Measurements from ENCODE around the gene STAU1.

Gene STAU1

GRCh38 chr20:49160057-49160929 is 27.8 kb downstream of the STAU1 start:
- Histone ChIP-seq H3K4me3 (ENCODE audit: low read depth in 1 of 2, low read length in 2 of 2) (no peak overlapping the region), H3K4me1 (ENCODE audit: insufficient read depth, low read length) (no peaks in the 10 kb centered on the region), H3K27ac (ENCODE audit: low read depth, low read length) (no peak overlapping the region), H3K27me3 (ENCODE audit: control insufficient read depth in 1 of 2, insufficient read depth in 2 of 2, low read length in 2 of 2) (no peaks in the 10 kb centered on the region), H3K36me3 (ENCODE audit: insufficient read depth, low read length) (peaks cover 10% of the 10 kb centered on the region), H3K9ac (ENCODE audit: low read length) (no peak overlapping the region), H3K9me3 (ENCODE audit: low read length) (no peaks in the 10 kb centered on the region)

GRCh38 chr20:49157146-49157545 is 31.0 kb downstream of the STAU1 start:
- Histone ChIP-seq H3K9me3 (ENCODE audit: low read length) (no peaks in the 10 kb centered on the region), H3K27me3 (ENCODE audit: control insufficient read depth in 1 of 2, insufficient read depth in 2 of 2, low read length in 2 of 2) (no peaks in the 10 kb centered on the region), H3K4me1 (ENCODE audit: insufficient read depth, low read length) (no peaks in the 10 kb centered on the region), H3K9ac (ENCODE audit: low read length) (no peak overlapping the region), H3K36me3 (ENCODE audit: insufficient read depth, low read length) (peaks cover 14% of the 10 kb centered on the region), H3K4me3 (ENCODE audit: low read depth in 1 of 2, low read length in 2 of 2) (no peak overlapping the region), H3K27ac (ENCODE audit: low read depth, low read length) (no peak overlapping the region)

DNA sequence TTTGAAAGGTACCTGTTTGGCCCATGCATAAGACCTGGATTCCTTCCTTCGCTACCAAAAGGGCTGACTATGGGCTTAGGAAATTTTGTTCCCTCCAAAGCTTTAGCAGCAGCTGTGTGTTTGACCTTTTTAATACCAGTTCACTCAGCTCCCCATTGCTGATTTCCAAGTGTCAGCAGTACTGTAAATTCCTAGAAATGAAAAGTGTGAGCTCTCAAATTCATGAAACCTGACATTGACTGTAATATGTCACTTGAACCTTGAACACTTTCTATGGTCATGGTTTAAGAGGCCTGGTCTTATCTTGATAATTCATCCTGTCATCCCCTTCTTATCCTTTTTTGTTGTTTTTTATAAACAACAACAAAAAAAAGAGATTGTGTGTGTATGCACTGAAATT is 31.7 kb downstream of the STAU1 start:
- H3K4me3 ChIP-seq (ENCODE audit: low read depth in 1 of 2, low read length in 2 of 2), result no peak overlapping the region
- no peaks in the 10 kb centered on the region for H3K9me3 ChIP-seq (ENCODE audit: low read length)
- no peaks in the 10 kb centered on the region for H3K4me1 ChIP-seq (ENCODE audit: insufficient read depth, low read length)
- H3K9ac ChIP-seq (ENCODE audit: low read length), result no peak overlapping the region
- no peaks in the 10 kb centered on the region for H3K27me3 ChIP-seq (ENCODE audit: control insufficient read depth in 1 of 2, insufficient read depth in 2 of 2, low read length in 2 of 2)
- no peak overlapping the region for H3K27ac ChIP-seq (ENCODE audit: low read depth, low read length)
- peaks cover 19% of the 10 kb centered on the region for H3K36me3 ChIP-seq (ENCODE audit: insufficient read depth, low read length)

DNA sequence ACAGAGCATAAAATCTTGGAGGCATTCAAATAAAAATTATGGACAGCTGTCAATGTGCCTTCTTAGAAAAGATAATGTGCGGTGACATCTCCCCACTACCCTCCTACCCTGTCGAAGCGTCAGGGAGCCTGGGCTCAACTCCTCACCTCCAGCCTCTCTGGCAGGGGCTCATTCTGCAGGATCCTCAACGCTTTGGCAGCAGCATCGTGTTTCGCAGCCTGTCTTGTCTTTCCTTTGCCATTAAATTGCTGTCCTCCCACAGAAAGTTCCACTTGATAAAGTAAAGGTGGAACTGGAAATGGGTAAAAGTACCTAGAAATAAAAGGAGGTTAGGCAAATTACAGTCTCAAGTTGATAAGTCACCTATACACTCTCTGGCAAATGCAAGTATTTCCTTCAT is 36.7 kb downstream of the STAU1 start:
- no peaks in the 10 kb centered on the region for H3K9me3 ChIP-seq (ENCODE audit: low read length)
- no peaks in the 10 kb centered on the region for H3K27me3 ChIP-seq (ENCODE audit: control insufficient read depth in 1 of 2, insufficient read depth in 2 of 2, low read length in 2 of 2)
- peaks cover 41% of the 10 kb centered on the region for H3K36me3 ChIP-seq (ENCODE audit: insufficient read depth, low read length)
- H3K4me1 ChIP-seq (ENCODE audit: insufficient read depth, low read length), result no peaks in the 10 kb centered on the region
- no peak overlapping the region for H3K9ac ChIP-seq (ENCODE audit: low read length)
- no peak overlapping the region for H3K27ac ChIP-seq (ENCODE audit: low read depth, low read length)
- no peak overlapping the region for H3K4me3 ChIP-seq (ENCODE audit: low read depth in 1 of 2, low read length in 2 of 2)

- Histone ChIP-seq H3K4me1 (ENCODE audit: insufficient read depth, low read length) (no peaks in the 10 kb centered on the region), H3K27me3 (ENCODE audit: control insufficient read depth in 1 of 2, insufficient read depth in 2 of 2, low read length in 2 of 2) (no peaks in the 10 kb centered on the region), H3K4me3 (ENCODE audit: low read depth in 1 of 2, low read length in 2 of 2) (no peak overlapping the region), H3K27ac (ENCODE audit: low read depth, low read length) (no peak overlapping the region), H3K36me3 (ENCODE audit: insufficient read depth, low read length) (peaks cover 41% of the 10 kb centered on the region), H3K9ac (ENCODE audit: low read length) (no peak overlapping the region), H3K9me3 (ENCODE audit: low read length) (no peaks in the 10 kb centered on the region)
Observed at GRCh38 chr20:49149281-49150045, 38.7 kb downstream of the STAU1 start.

DNA sequence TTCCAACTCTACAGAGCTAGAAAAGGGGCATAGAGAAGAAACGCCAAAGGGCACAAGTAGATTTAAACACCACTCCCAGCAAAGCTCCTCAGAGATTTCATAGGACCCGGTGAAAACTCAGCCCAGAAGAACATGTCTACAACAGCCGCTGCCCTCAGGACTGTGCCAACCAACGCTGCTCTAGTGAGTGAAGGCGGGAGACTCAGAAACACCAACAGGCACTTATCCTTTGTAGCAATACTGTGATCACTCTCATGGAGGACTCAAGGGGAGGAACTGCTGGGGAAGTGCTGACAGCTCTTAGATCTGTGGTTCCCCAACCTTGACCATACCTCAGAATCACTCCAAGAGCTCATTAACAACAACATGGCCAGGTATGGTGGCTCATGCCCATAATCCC is 39.5 kb downstream of the STAU1 start:
- Histone ChIP-seq H3K4me3 (ENCODE audit: low read depth in 1 of 2, low read length in 2 of 2) (no peak overlapping the region), H3K36me3 (ENCODE audit: insufficient read depth, low read length) (peaks cover 42% of the 10 kb centered on the region), H3K27ac (ENCODE audit: low read depth, low read length) (no peak overlapping the region), H3K9ac (ENCODE audit: low read length) (no peak overlapping the region), H3K9me3 (ENCODE audit: low read length) (no peaks in the 10 kb centered on the region), H3K27me3 (ENCODE audit: control insufficient read depth in 1 of 2, insufficient read depth in 2 of 2, low read length in 2 of 2) (no peaks in the 10 kb centered on the region), H3K4me1 (ENCODE audit: insufficient read depth, low read length) (no peaks in the 10 kb centered on the region)

DNA sequence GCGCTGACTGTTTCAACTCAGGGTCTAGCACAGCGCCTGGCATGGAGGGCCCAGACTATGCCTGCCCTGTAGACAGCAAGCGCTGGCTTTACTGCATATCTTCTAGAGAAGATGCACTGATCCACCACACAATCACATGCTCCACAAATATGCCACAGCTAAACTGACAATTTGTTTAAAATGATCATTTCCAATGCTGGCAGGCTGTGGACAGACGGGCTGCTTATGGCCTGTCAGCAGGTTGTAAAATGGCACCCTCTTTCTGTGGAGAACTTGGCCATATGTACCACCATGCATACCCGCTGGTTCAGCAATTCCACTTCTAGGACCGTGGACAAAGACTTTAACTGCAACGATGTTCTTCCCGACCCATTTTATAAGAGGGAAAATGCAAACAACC is 40.8 kb downstream of the STAU1 start:
- Histone ChIP-seq H3K27me3 (ENCODE audit: control insufficient read depth in 1 of 2, insufficient read depth in 2 of 2, low read length in 2 of 2) (no peaks in the 10 kb centered on the region), H3K36me3 (ENCODE audit: insufficient read depth, low read length) (peaks cover 44% of the 10 kb centered on the region)

DNA sequence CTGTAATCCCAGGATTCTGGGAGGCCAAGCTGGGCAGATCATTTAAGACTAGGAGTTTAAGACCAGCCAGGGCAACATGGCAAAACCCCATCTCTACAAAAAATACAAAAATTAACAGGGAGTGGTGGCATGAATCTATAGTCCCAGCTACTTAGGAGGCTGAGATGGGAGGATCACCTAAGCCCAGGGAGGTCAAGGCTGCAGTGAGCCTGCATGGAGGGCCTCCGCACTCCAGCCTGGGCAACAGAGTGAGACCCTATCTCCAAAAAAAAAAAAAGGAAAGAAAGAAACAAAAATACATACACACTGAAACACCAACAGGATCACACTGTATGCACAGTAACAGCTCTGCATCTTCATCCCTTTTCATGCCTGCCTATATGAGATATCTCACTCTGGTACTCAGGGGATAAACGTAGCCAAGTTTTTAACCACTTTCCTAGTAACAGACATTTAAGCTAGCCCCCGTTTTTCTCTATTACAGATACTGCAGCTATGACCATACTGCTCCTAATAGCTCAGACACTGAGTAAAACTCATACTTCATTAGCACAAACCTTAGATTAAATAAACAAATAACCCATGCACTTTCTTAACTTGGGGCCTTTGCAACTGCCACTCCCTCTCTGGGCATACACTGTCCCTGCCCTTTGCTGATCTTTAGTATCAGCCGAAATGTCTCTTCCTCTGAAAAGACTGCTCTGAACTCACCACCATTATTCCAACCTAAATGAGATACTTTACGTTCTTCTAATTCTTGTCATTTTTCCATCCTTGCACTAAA is 41.5 kb downstream of the STAU1 start:
- no peaks in the 10 kb centered on the region for H3K4me1 ChIP-seq (ENCODE audit: insufficient read depth, low read length)
- no peaks in the 10 kb centered on the region for H3K9me3 ChIP-seq (ENCODE audit: low read length)
- H3K36me3 ChIP-seq (ENCODE audit: insufficient read depth, low read length), result peaks cover 41% of the 10 kb centered on the region
- no peak overlapping the region for H3K27ac ChIP-seq (ENCODE audit: low read depth, low read length)
- no peaks in the 10 kb centered on the region for H3K27me3 ChIP-seq (ENCODE audit: control insufficient read depth in 1 of 2, insufficient read depth in 2 of 2, low read length in 2 of 2)
- H3K9ac ChIP-seq (ENCODE audit: low read length), result no peak overlapping the region
- H3K4me3 ChIP-seq (ENCODE audit: low read depth in 1 of 2, low read length in 2 of 2), result no peak overlapping the region

More for the DNA sequence above, 40.8 kb downstream of the STAU1 start:
- no peak overlapping the region for H3K4me3 ChIP-seq (ENCODE audit: low read depth in 1 of 2, low read length in 2 of 2)
- no peak overlapping the region for H3K27ac ChIP-seq (ENCODE audit: low read depth, low read length)
- no peaks in the 10 kb centered on the region for H3K9me3 ChIP-seq (ENCODE audit: low read length)
- no peaks in the 10 kb centered on the region for H3K4me1 ChIP-seq (ENCODE audit: insufficient read depth, low read length)
- no peak overlapping the region for H3K9ac ChIP-seq (ENCODE audit: low read length)

DNA sequence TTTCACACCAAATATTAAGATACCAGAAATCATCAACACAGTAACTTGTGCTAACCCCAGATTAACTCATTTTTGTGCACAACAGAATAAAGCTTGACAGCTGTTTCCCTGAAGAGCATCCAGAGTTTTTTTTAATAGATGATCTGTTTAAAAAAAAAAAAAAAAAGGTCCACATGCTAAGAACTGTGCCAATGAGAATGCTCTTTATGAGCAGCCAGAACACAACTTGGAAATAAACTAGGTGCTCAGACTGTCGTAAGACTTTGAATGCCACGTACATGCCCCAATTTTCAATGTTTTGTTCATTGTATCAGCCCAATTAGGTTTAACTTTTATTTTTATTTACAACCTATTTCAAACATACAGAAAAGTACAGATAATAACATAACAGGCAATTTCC is 47.3 kb downstream of the STAU1 start:
- Histone ChIP-seq H3K27ac (ENCODE audit: low read depth, low read length) (no peak overlapping the region), H3K27me3 (ENCODE audit: control insufficient read depth in 1 of 2, insufficient read depth in 2 of 2, low read length in 2 of 2) (no peaks in the 10 kb centered on the region), H3K4me1 (ENCODE audit: insufficient read depth, low read length) (peaks cover 10% of the 10 kb centered on the region), H3K4me3 (ENCODE audit: low read depth in 1 of 2, low read length in 2 of 2) (no peak overlapping the region), H3K9me3 (ENCODE audit: low read length) (no peaks in the 10 kb centered on the region), H3K36me3 (ENCODE audit: insufficient read depth, low read length) (peaks cover 15% of the 10 kb centered on the region), H3K9ac (ENCODE audit: low read length) (no peak overlapping the region)

DNA sequence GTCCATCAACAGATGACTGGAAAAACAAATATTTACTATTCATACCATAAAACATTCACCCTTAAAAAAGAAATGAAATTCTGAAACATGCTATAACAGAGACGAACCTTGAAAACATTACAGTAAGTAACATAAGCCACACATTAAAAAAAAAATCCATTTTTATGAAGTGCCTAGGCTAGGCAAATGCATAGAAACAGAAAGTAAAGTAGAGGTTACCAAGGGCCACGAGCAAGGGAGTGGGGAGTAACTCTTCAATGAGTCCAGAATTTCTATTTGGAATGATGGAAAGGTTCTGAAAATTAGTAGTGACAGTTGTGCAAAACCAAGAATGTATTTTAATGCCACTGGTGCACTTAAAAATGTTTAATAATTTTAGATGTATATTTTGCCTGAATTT is 47.7 kb downstream of the STAU1 start:
- Histone ChIP-seq H3K27ac (ENCODE audit: low read depth, low read length) (no peak overlapping the region), H3K9me3 (ENCODE audit: low read length) (no peaks in the 10 kb centered on the region), H3K4me1 (ENCODE audit: insufficient read depth, low read length) (peaks cover 10% of the 10 kb centered on the region), H3K9ac (ENCODE audit: low read length) (no peak overlapping the region), H3K36me3 (ENCODE audit: insufficient read depth, low read length) (peaks cover 18% of the 10 kb centered on the region), H3K4me3 (ENCODE audit: low read depth in 1 of 2, low read length in 2 of 2) (no peak overlapping the region), H3K27me3 (ENCODE audit: control insufficient read depth in 1 of 2, insufficient read depth in 2 of 2, low read length in 2 of 2) (no peaks in the 10 kb centered on the region)

DNA sequence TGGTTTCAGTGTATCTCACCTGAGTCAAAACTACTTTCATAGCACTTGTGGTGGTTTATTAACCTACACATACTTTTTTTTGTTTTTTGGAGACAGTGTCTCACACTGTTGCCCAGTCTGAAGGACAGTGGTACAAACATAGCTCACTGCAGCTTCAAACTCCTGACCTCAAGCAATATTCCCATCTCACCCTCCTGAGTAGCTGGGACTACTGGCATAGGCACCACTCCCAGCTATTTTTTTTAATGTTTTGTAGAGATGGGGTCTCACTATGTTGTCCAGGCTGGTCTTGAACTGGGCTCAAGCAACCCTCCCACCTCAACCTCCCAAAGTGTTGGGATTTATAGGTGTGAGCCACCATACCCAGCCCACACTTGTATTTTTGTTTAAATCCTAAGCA is 49.7 kb downstream of the STAU1 start:
- Histone ChIP-seq H3K4me3 (ENCODE audit: low read depth in 1 of 2, low read length in 2 of 2) (no peak overlapping the region), H3K36me3 (ENCODE audit: insufficient read depth, low read length) (peaks cover 32% of the 10 kb centered on the region), H3K4me1 (ENCODE audit: insufficient read depth, low read length) (peaks cover 10% of the 10 kb centered on the region), H3K27me3 (ENCODE audit: control insufficient read depth in 1 of 2, insufficient read depth in 2 of 2, low read length in 2 of 2) (no peaks in the 10 kb centered on the region), H3K27ac (ENCODE audit: low read depth, low read length) (no peak overlapping the region), H3K9me3 (ENCODE audit: low read length) (no peaks in the 10 kb centered on the region), H3K9ac (ENCODE audit: low read length) (no peak overlapping the region)
